ENCODE data around the gene DCC. TPM values are rescaled to one million over a fixed set of nuclear protein-coding genes. Genes with fewer than 3 reads are reported as not detected.

Gene DCC
- total and polyA plus RNA-seq, 5 donors from 2014 or later = not detected

DNA sequence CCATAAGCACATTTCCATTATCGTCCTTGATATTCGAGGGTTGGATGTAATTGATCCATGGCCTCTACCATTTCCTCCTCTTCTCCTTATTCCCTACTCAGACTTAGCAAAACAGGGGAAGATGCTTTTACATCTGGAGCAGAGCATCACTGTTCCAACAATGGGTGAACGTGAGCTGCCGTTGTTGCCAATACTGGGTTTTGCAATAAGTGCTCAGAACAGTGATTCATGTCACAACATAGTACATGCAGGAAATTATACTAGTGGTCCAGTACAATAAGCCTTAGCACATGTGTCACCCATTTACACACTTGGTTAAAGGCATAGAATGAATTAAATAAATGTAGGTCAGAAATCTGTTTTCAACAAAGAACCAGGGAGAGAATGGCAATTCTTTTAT lies 112.4 kb downstream of the DCC start:
- Histone ChIP-seq H3K27me3 (ENCODE audit: control insufficient read depth, insufficient read depth, low read length) (no peaks in the 10 kb centered on the region), H3K9me3 (ENCODE audit: control insufficient read depth in 2 of 2, low read length in 2 of 2) (no peaks in the 10 kb centered on the region), H3K4me1 (ENCODE audit: control insufficient read depth, insufficient read depth, low read length, poor library complexity, severe bottlenecking) (no peaks in the 10 kb centered on the region), H3K27ac (ENCODE audit: insufficient read depth, low read length, poor library complexity, severe bottlenecking) (no peak overlapping the region), H3K36me3 (ENCODE audit: control insufficient read depth, insufficient read depth, low read length) (no peaks in the 10 kb centered on the region), H3K4me3 (ENCODE audit: low read depth, low read length) (no peak overlapping the region)
- Mint-ChIP-seq H3K4me1 (no peaks in the 10 kb centered on the region), H3K36me3 (no peaks in the 10 kb centered on the region), H3K27ac (no peak overlapping the region), H3K4me3 (no peak overlapping the region), H3K27me3 (no peaks in the 10 kb centered on the region), H3K9me3 (peaks cover 0 to 11% (median 5%) of the 10 kb centered on the region in 7 donors)
- no peak for ATAC-seq (ENCODE audit: low read depth in 2 of 2)
- DNase-seq = no peak

DNA sequence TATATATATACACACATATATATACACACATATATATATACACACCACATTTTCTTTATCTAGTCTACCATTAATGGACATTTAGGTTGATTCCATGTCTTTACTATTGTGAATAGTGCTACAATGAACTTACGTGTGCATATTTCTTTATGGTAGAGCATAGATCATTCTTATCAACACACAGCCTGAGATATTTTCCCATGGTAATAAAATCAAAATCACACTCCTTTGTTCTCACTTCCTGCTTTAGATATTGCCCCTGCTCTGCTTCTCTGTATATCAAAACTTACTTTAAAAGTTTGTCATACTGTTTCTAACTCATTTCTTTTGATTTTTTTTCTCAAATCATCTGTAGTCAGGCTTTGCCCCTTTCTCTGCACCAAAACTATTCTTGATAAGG lies 119.9 kb downstream of the DCC start:
- H3K27ac ChIP-seq (ENCODE audit: insufficient read depth, low read length, poor library complexity, severe bottlenecking) = no peak overlapping the region
- DNase-seq (no peak), ATAC-seq (ENCODE audit: low read depth in 2 of 2) (no peak)
- no peaks in the 10 kb centered on the region for H3K27me3 ChIP-seq (ENCODE audit: control insufficient read depth, insufficient read depth, low read length)
- Mint-ChIP-seq H3K4me1 (no peaks in the 10 kb centered on the region), H3K27ac (no peak overlapping the region), H3K9me3 (peaks cover 0 to 5% (median 4%) of the 10 kb centered on the region in 7 donors), H3K27me3 (no peaks in the 10 kb centered on the region), H3K36me3 (no peaks in the 10 kb centered on the region), H3K4me3 (no peak overlapping the region)
- no peaks in the 10 kb centered on the region for H3K9me3 ChIP-seq (ENCODE audit: control insufficient read depth in 2 of 2, low read length in 2 of 2)
- no peaks in the 10 kb centered on the region for H3K4me1 ChIP-seq (ENCODE audit: control insufficient read depth, insufficient read depth, low read length, poor library complexity, severe bottlenecking)
- H3K4me3 ChIP-seq (ENCODE audit: low read depth, low read length) = no peak overlapping the region
- no peaks in the 10 kb centered on the region for H3K36me3 ChIP-seq (ENCODE audit: control insufficient read depth, insufficient read depth, low read length)

DNA sequence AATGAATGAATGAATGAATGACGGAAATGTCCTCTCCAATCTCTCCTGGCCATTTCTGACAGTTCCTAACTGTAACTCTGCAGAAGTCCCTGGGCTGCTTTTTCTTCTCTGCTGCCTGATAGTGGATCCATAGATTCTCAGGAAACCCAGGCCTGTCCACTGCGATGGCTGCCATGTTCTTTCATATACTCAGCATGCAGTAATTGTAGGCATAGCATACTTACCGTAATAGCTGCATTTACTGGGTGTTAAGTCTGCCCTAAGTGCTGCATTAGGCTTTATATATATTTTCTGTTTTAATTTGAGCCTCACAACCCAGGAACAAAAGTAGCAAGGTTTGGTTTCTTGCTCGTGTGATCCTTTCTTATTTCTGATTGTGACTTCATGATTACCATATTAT lies 122.9 kb downstream of the DCC start:
- no peak overlapping the region for H3K4me3 Mint-ChIP-seq
- no peak overlapping the region for H3K27ac Mint-ChIP-seq
- H3K27ac ChIP-seq (ENCODE audit: insufficient read depth, low read length, poor library complexity, severe bottlenecking) = no peak overlapping the region
- no peaks in the 10 kb centered on the region for H3K9me3 ChIP-seq (ENCODE audit: control insufficient read depth in 2 of 2, low read length in 2 of 2)
- H3K36me3 ChIP-seq (ENCODE audit: control insufficient read depth, insufficient read depth, low read length) = no peaks in the 10 kb centered on the region
- DNase-seq = no peak
- H3K9me3 Mint-ChIP-seq = peaks cover 0 to 6% (median 4%) of the 10 kb centered on the region in 7 donors
- H3K27me3 ChIP-seq (ENCODE audit: control insufficient read depth, insufficient read depth, low read length) = no peaks in the 10 kb centered on the region
- H3K4me1 ChIP-seq (ENCODE audit: control insufficient read depth, insufficient read depth, low read length, poor library complexity, severe bottlenecking) = no peaks in the 10 kb centered on the region
- no peak overlapping the region for H3K4me3 ChIP-seq (ENCODE audit: low read depth, low read length)
- no peaks in the 10 kb centered on the region for H3K36me3 Mint-ChIP-seq
- ATAC-seq (ENCODE audit: low read depth in 2 of 2) = no peak
- no peaks in the 10 kb centered on the region for H3K4me1 Mint-ChIP-seq
- no peaks in the 10 kb centered on the region for H3K27me3 Mint-ChIP-seq

DNA sequence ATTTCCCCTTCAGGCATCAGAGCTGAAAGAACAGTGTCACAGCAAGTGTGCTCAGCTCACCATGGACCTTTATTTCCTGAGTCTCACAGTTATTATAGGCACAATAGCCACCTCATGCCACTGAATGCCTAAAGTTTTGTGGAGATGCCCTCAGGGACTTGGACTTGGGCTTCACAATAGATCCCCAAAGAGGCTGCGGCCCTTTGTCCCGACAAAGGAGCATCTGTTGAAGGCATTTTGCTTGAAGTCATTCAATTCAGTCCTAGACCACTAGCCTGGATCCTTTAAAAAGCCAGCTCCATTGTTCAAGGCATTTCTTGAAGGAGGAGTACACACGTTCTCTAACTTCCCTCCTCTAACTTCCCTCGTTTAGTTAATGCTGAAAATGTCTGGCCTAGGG lies 125.4 kb downstream of the DCC start:
- Mint-ChIP-seq H3K4me1 (no peaks in the 10 kb centered on the region), H3K4me3 (no peak overlapping the region), H3K27me3 (no peaks in the 10 kb centered on the region), H3K27ac (no peak overlapping the region), H3K36me3 (no peaks in the 10 kb centered on the region), H3K9me3 (peaks cover 0 to 6% (median 2%) of the 10 kb centered on the region in 7 donors)
- Histone ChIP-seq H3K27ac (ENCODE audit: insufficient read depth, low read length, poor library complexity, severe bottlenecking) (no peak overlapping the region), H3K9me3 (ENCODE audit: control insufficient read depth in 2 of 2, low read length in 2 of 2) (no peaks in the 10 kb centered on the region), H3K36me3 (ENCODE audit: control insufficient read depth, insufficient read depth, low read length) (no peaks in the 10 kb centered on the region), H3K4me3 (ENCODE audit: low read depth, low read length) (no peak overlapping the region), H3K4me1 (ENCODE audit: control insufficient read depth, insufficient read depth, low read length, poor library complexity, severe bottlenecking) (no peaks in the 10 kb centered on the region), H3K27me3 (ENCODE audit: control insufficient read depth, insufficient read depth, low read length) (no peaks in the 10 kb centered on the region)
- no peak for DNase-seq
- ATAC-seq (ENCODE audit: low read depth in 2 of 2) = no peak

DNA sequence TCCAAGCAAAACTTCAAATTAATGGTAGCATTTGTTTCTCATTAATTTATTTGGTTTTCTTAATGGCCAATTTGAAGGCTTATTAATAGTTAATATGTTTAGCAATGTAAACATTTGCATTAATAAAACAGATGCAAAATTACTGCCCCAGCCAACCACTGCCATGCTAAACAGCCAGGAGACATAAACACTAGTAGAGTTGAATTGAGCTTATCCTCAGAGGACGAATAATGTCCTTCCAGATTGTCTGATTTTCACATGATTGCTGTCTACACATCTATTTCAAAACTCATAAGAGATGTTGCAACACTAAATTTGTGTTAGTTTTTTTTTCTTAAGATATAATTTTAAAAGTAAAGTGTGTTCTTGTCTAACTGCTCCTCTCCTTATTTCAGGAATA lies 128.5 kb downstream of the DCC start:
- no peak overlapping the region for H3K4me3 ChIP-seq (ENCODE audit: low read depth, low read length)
- no peaks in the 10 kb centered on the region for H3K4me1 ChIP-seq (ENCODE audit: control insufficient read depth, insufficient read depth, low read length, poor library complexity, severe bottlenecking)
- no peaks in the 10 kb centered on the region for H3K9me3 ChIP-seq (ENCODE audit: control insufficient read depth in 2 of 2, low read length in 2 of 2)
- peaks cover 0 to 7% (median 0%) of the 10 kb centered on the region in 7 donors for H3K9me3 Mint-ChIP-seq
- ATAC-seq (ENCODE audit: low read depth in 2 of 2) (no peak), DNase-seq (no peak)
- no peaks in the 10 kb centered on the region for H3K27me3 Mint-ChIP-seq
- H3K36me3 ChIP-seq (ENCODE audit: control insufficient read depth, insufficient read depth, low read length) = no peaks in the 10 kb centered on the region
- no peak overlapping the region for H3K4me3 Mint-ChIP-seq
- no peaks in the 10 kb centered on the region for H3K4me1 Mint-ChIP-seq
- no peak overlapping the region for H3K27ac ChIP-seq (ENCODE audit: insufficient read depth, low read length, poor library complexity, severe bottlenecking)
- no peaks in the 10 kb centered on the region for H3K36me3 Mint-ChIP-seq
- no peak overlapping the region for H3K27ac Mint-ChIP-seq
- no peaks in the 10 kb centered on the region for H3K27me3 ChIP-seq (ENCODE audit: control insufficient read depth, insufficient read depth, low read length)

DNA sequence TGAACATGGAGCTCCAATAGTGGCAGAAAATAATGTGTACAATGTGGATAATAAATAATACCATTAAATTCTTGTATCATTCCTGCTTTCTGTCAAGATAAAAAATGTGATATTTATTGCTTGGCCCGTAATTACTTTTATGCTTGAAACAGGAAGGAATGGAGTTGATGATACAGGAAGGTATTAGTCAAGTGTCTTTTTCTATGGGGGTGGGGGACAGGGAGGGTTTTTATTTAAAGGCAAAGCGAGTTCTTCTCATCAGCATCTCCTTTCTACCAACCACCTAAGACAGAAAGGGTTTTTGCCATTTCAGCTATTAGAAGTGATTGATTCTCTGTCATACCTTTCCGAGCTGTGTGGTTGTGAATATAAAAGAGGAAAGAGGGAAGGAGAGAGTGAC lies 135.3 kb downstream of the DCC start:
- Histone ChIP-seq H3K36me3 (ENCODE audit: control insufficient read depth, insufficient read depth, low read length) (no peaks in the 10 kb centered on the region), H3K4me3 (ENCODE audit: low read depth, low read length) (no peak overlapping the region), H3K4me1 (ENCODE audit: control insufficient read depth, insufficient read depth, low read length, poor library complexity, severe bottlenecking) (no peaks in the 10 kb centered on the region), H3K27me3 (ENCODE audit: control insufficient read depth, insufficient read depth, low read length) (no peaks in the 10 kb centered on the region), H3K27ac (ENCODE audit: insufficient read depth, low read length, poor library complexity, severe bottlenecking) (no peak overlapping the region), H3K9me3 (ENCODE audit: control insufficient read depth in 2 of 2, low read length in 2 of 2) (no peaks in the 10 kb centered on the region)
- no peaks in the 10 kb centered on the region for H3K27me3 Mint-ChIP-seq
- H3K4me1 Mint-ChIP-seq = no peaks in the 10 kb centered on the region
- H3K9me3 Mint-ChIP-seq = peaks cover 0 to 6% (median 0%) of the 10 kb centered on the region in 7 donors
- no peak for ATAC-seq (ENCODE audit: low read depth in 2 of 2)
- no peak overlapping the region for H3K27ac Mint-ChIP-seq
- no peak overlapping the region for H3K4me3 Mint-ChIP-seq
- no peak for DNase-seq
- H3K36me3 Mint-ChIP-seq = no peaks in the 10 kb centered on the region

DNA sequence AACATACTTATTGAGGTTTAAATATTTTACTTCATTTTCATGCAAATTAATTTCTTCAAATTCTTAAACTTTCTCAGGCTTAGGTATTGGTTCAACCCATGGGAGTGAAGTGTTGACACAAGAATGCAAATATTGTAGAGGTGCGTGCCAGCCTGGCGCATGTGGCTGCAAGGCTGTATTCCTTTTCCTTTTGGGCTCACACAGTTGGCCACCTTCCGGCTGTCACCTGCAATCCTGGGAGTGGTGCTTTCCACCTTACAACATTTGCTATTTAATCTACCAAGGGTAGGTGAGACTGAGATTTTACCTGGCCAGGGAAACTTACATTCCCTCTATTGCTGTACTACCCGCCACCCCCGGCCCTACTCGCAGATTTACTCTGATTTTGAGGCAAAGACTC lies 141.1 kb downstream of the DCC start:
- H3K4me1 ChIP-seq (ENCODE audit: control insufficient read depth, insufficient read depth, low read length, poor library complexity, severe bottlenecking) = no peaks in the 10 kb centered on the region
- H3K27me3 ChIP-seq (ENCODE audit: control insufficient read depth, insufficient read depth, low read length) = no peaks in the 10 kb centered on the region
- H3K4me3 ChIP-seq (ENCODE audit: low read depth, low read length) = no peak overlapping the region
- Mint-ChIP-seq H3K36me3 (no peaks in the 10 kb centered on the region), H3K4me1 (no peaks in the 10 kb centered on the region), H3K27ac (no peak overlapping the region), H3K4me3 (no peak overlapping the region), H3K27me3 (no peaks in the 10 kb centered on the region), H3K9me3 (peaks cover 0 to 6% (median 4%) of the 10 kb centered on the region in 7 donors)
- ATAC-seq (ENCODE audit: low read depth in 2 of 2) = no peak
- no peaks in the 10 kb centered on the region for H3K36me3 ChIP-seq (ENCODE audit: control insufficient read depth, insufficient read depth, low read length)
- H3K9me3 ChIP-seq (ENCODE audit: control insufficient read depth in 2 of 2, low read length in 2 of 2) = no peaks in the 10 kb centered on the region
- H3K27ac ChIP-seq (ENCODE audit: insufficient read depth, low read length, poor library complexity, severe bottlenecking) = no peak overlapping the region
- DNase-seq = no peak

DNA sequence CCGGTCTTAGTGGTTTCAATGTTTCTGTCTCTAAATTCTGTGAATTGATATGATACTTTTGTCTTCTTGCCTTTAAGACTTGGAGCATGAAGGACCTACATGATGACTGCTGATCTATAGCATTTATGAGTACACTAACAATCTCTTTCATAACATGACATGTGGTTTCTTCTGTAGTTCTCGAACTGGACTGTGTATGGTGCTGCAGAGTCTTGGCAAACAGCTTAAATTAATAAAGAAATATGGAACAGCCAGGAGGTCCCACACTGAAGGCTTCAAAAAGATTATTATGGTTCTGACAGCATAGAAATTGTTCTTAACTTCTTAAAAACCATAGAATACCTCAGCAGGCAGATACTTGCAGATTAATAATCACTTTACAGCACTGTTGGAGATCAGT lies 145.0 kb downstream of the DCC start:
- H3K36me3 ChIP-seq (ENCODE audit: control insufficient read depth, insufficient read depth, low read length) = no peaks in the 10 kb centered on the region
- DNase-seq (no peak), ATAC-seq (ENCODE audit: low read depth in 2 of 2) (no peak)
- no peaks in the 10 kb centered on the region for H3K27me3 ChIP-seq (ENCODE audit: control insufficient read depth, insufficient read depth, low read length)
- Mint-ChIP-seq H3K27me3 (no peaks in the 10 kb centered on the region), H3K4me1 (no peaks in the 10 kb centered on the region), H3K27ac (no peak overlapping the region), H3K36me3 (no peaks in the 10 kb centered on the region), H3K9me3 (peaks cover 0 to 10% (median 4%) of the 10 kb centered on the region in 7 donors), H3K4me3 (no peak overlapping the region)
- H3K4me3 ChIP-seq (ENCODE audit: low read depth, low read length) = no peak overlapping the region
- H3K27ac ChIP-seq (ENCODE audit: insufficient read depth, low read length, poor library complexity, severe bottlenecking) = no peak overlapping the region
- no peaks in the 10 kb centered on the region for H3K9me3 ChIP-seq (ENCODE audit: control insufficient read depth in 2 of 2, low read length in 2 of 2)
- H3K4me1 ChIP-seq (ENCODE audit: control insufficient read depth, insufficient read depth, low read length, poor library complexity, severe bottlenecking) = no peaks in the 10 kb centered on the region
